Mammary epithelial cell (primary cell): ENCODE data around the gene SLC17A7.

Experiments
- EZH2 ChIP-seq: IDR thresholded peaks from 2 replicates; pipeline ENCODE4 v1.6.1; 2012; ENCODE audit warnings: low read length, inconsistent platforms, borderline replicate concordance
- TF ChIP-seq, protein P1 (sequence below), 2 donors: IDR thresholded peaks in 1 of 2; conservative IDR thresholded peaks in 1 of 2; 2 replicates each; pipeline ENCODE4 v1.5.1; 2011 to 2012; ENCODE audit warnings: inconsistent platforms in 2 of 2, low read length in 2 of 2, mild to moderate bottlenecking in 2 of 2, control low read depth in 1 of 2, low read depth in 1 of 2; ENCODE audit not compliant: insufficient read depth in 1 of 2; ENCODE audit errors: extremely low read depth in 1 of 2

DNA sequence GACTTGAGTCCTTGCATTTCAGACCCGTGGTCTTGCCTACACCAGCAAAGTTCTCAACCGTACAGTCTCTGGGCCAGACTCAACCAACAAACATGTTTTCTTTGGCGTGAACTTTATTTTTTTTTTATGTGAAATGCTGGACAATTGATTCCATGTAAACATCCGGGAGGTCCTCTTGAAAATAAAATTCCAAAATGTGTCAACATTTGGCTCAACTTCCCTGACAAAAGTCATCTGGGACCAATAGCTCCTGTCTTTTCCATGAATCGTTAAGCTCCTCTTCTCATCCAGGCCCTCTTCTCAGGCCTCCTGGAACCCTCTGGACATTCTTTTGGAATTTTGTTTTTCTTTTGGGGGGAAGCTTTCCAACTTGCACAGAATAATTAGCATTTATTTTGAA, 14.4 kb upstream of the SLC17A7 start:
- TF ChIP-seq, protein P1, sequence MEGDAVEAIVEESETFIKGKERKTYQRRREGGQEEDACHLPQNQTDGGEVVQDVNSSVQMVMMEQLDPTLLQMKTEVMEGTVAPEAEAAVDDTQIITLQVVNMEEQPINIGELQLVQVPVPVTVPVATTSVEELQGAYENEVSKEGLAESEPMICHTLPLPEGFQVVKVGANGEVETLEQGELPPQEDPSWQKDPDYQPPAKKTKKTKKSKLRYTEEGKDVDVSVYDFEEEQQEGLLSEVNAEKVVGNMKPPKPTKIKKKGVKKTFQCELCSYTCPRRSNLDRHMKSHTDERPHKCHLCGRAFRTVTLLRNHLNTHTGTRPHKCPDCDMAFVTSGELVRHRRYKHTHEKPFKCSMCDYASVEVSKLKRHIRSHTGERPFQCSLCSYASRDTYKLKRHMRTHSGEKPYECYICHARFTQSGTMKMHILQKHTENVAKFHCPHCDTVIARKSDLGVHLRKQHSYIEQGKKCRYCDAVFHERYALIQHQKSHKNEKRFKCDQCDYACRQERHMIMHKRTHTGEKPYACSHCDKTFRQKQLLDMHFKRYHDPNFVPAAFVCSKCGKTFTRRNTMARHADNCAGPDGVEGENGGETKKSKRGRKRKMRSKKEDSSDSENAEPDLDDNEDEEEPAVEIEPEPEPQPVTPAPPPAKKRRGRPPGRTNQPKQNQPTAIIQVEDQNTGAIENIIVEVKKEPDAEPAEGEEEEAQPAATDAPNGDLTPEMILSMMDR (conservative IDR thresholded peaks at IDR 0.05 in 1 of 2, IDR thresholded peaks at IDR 0.05 in 1 of 2; ENCODE audit: extremely low read depth in 1 of 2, insufficient read depth in 1 of 2, low read depth in 1 of 2, low read length in 2 of 2), result no peak
- no peak for TF ChIP-seq EZH2
